HepG2 (cell line): ENCODE measurements around the gene SDK2. TPM values are rescaled to one million over a fixed set of nuclear protein-coding genes. Genes with fewer than 3 reads are reported as not detected.

Experiments
- ATAC-seq: fragments of 200-7000 bp; cut with Tn5 transposase; 3 replicates; pipeline ENCODE4 v1.9.1; 2020; ENCODE audit warnings: mild to moderate bottlenecking, moderate library complexity
- BruUV-seq: library from RNA; stranded (reverse); fragments of 400-500 nt; replicated peaks from 2 replicates; lab custom pipeline; 2021; lab: Mats Ljungman, UMichigan
- CTCF ChIA-PET: fragments of 300-600 bp; formaldehyde crosslinking; extraction: SDS; loops from one replicate; lab custom pipeline; 2021; ENCODE audit warnings: low total read pairs, inconsistent platforms, low intra/inter-chr PET ratio; lab: Yijun Ruan, JAX
- POLR2A ChIA-PET: fragments of 350-600 bp; sonication (Branson Sonifier 250); formaldehyde crosslinking; loops from one replicate; lab custom pipeline; 2020; ENCODE audit warnings: antibody characterized with exemption, inconsistent platforms; lab: Yijun Ruan, JAX
- DNase-seq: peaks from one replicate; pipeline ENCODE4 v3.0.0-alpha.2; 2015; ENCODE audit warnings: low spot score
- FAIRE-seq: peaks from 3 replicates; lab custom pipeline; 2011; peaks lifted over from hg19 to GRCh38; lab: Jason Lieb, UNC
- H2AFZ ChIP-seq: one replicate; pipeline ENCODE4 v1.6.1; 2011; ENCODE audit warnings: low read length, inconsistent platforms
- H3K27ac ChIP-seq: fragments of 300-600 bp; 3 replicates; pipeline ENCODE4 v1.8.0; 2011; ENCODE audit warnings: mixed run types, mild to moderate bottlenecking, mixed read lengths, low read length, inconsistent platforms; ENCODE audit not compliant: insufficient read depth; ENCODE audit errors: extremely low read length
- H3K27me3 ChIP-seq, 2 experiments: fragments of 200-600 bp in 1 of 2; 2 replicates in 1 of 2; 3 replicates in 1 of 2; pipeline versions ENCODE4 v1.6.0 to v1.8.0; 2011; ENCODE audit warnings: low read length in 2 of 2, mild to moderate bottlenecking in 2 of 2, moderate library complexity in 2 of 2, inconsistent platforms in 1 of 2; ENCODE audit not compliant: insufficient read depth in 2 of 2, control insufficient read depth in 1 of 2
- H3K36me3 ChIP-seq, 2 experiments: fragments of 200-600 bp in 1 of 2; replicated peaks in 1 of 2; 2 replicates in 1 of 2; 3 replicates in 1 of 2; pipeline versions ENCODE4 v1.5.1 to v1.8.0; 2011; ENCODE audit warnings: low read length in 2 of 2, inconsistent platforms in 1 of 2; ENCODE audit not compliant: insufficient read depth in 2 of 2, control insufficient read depth in 1 of 2
- H3K4me1 ChIP-seq: 2 replicates; pipeline ENCODE4 v1.5.1; 2012; ENCODE audit warnings: low read length, inconsistent platforms; ENCODE audit not compliant: insufficient read depth
- H3K4me2 ChIP-seq: 2 replicates; pipeline ENCODE4 v1.6.0; 2011; ENCODE audit warnings: low read depth, low read length, inconsistent platforms
- H3K4me3 ChIP-seq, 3 experiments: fragments of 200-600 bp in 1 of 3; sonication (generic), shearing (Covaris generic) in 1 of 3; replicated peaks in 1 of 3; 2 replicates each; pipeline ENCODE4 v1.5.1; 2011 to 2016; ENCODE audit warnings: low read length in 3 of 3, inconsistent platforms in 2 of 3, low read depth in 2 of 3, mild to moderate bottlenecking in 2 of 3, control low read depth in 1 of 3, mixed read lengths in 1 of 3; ENCODE audit not compliant: insufficient read depth in 1 of 3
- H3K79me2 ChIP-seq: one replicate; pipeline ENCODE4 v1.6.1; 2011; ENCODE audit warnings: low read length, inconsistent platforms; ENCODE audit not compliant: insufficient read depth
- H3K9ac ChIP-seq: 2 replicates; pipeline ENCODE4 v1.6.0; 2011; ENCODE audit warnings: mild to moderate bottlenecking, low read depth, low read length, inconsistent platforms; ENCODE audit not compliant: insufficient read depth
- H3K9me3 ChIP-seq: 2 replicates; pipeline ENCODE4 v1.5.1; 2012; ENCODE audit warnings: mild to moderate bottlenecking, low read length
- H4K20me1 ChIP-seq: 2 replicates; pipeline ENCODE4 v1.6.0; 2011; ENCODE audit warnings: inconsistent platforms, mild to moderate bottlenecking, low read length, moderate library complexity; ENCODE audit not compliant: insufficient read depth
- ATF1 ChIP-seq: IDR thresholded peaks from 2 replicates; pipeline ENCODE4 v1.6.1; 2016; ENCODE audit warnings: mild to moderate bottlenecking, control low read depth
- CCAR2 ChIP-seq: fragments of 200-400 bp; formaldehyde crosslinking; optimal IDR thresholded peaks from 2 replicates; pipeline ENCODE3; 2018; ENCODE audit warnings: low read depth, mild to moderate bottlenecking, low read length, moderate library complexity
- DR1 ChIP-seq: sonication (generic); formaldehyde crosslinking; IDR thresholded peaks from 2 replicates; pipeline ENCODE4 v1.8.0; 2021; ENCODE audit warnings: mild to moderate bottlenecking, missing genetic modification reagents, inconsistent platforms
- GLI4 ChIP-seq: sonication (generic); formaldehyde crosslinking; IDR thresholded peaks from 2 replicates; pipeline ENCODE4 v1.5.1; 2020; ENCODE audit warnings: missing genetic modification reagents, mild to moderate bottlenecking, moderate library complexity, borderline replicate concordance
- GTF2F1 ChIP-seq: fragments of 150-350 bp; IDR thresholded peaks from 2 replicates; pipeline ENCODE4 v1.6.1; 2014; ENCODE audit warnings: low read length
- HIVEP1 ChIP-seq: sonication (generic); formaldehyde crosslinking; IDR thresholded peaks from 2 replicates; pipeline ENCODE4 v1.4.0; 2020; ENCODE audit warnings: mild to moderate bottlenecking, missing genetic modification reagents
- IRF2 ChIP-seq: IDR thresholded peaks from 2 replicates; pipeline ENCODE4 v1.6.1; 2018; ENCODE audit warnings: missing genetic modification reagents, missing compliant biosample characterization
- NR2F2 ChIP-seq: IDR thresholded peaks from 2 replicates; pipeline ENCODE4 v1.6.1; 2012; ENCODE audit warnings: low read depth, inconsistent platforms, borderline replicate concordance
- SNAI1 ChIP-seq: sonication (generic); formaldehyde crosslinking; IDR thresholded peaks from 2 replicates; pipeline ENCODE4 v1.5.0; 2020; ENCODE audit warnings: mild to moderate bottlenecking, missing genetic modification reagents, borderline replicate concordance
- SOX5 ChIP-seq: IDR thresholded peaks from 2 replicates; pipeline ENCODE4 v1.6.1; 2016; ENCODE audit warnings: borderline replicate concordance
- WGBS: methylation state at CpG from one replicate; pipeline ENCODE4 v1.1.6; 2017; ENCODE audit warnings: low lambda C conversion rate; 5-methylcytosine and 5-hydroxymethylcytosine counted together
- in situ Hi-C: cut with HindIII; loops from 2 replicates; pipeline ENCODE4 v1.10.0; 2017; ENCODE audit warnings: low pct_unique_long_range_greater_than_20kb; ENCODE audit not compliant: extremely low pct_ligation_motif_present
- intact Hi-C: fragments of 100-400 bp; cut with micrococcal nuclease; formaldehyde crosslinking; loops from one replicate; pipeline ENCODE4 v1.10.0; 2022; ENCODE audit not compliant: unreplicated experiment
- polyA plus RNA-seq, 8 experiments: library from polyadenylated mRNA; depleted of rRNA in 3 of 8; stranded (reverse) in 7 of 8; unstranded in 1 of 8; fragments of >200 nt; fragmentation: Illumina TruSeq in 4 of 8; extraction: Trizol in 4 of 8; gene quantifications; 2 replicates each; pipeline versions ENCODE4 v1.2.1 to v1.2.3, GENCODE V29; 2011 to 2016; ENCODE audit warnings: low read depth in 4 of 8, missing spikeins in 1 of 8, mixed read lengths in 1 of 8; ENCODE audit not compliant: insufficient read depth in 1 of 8
- total RNA-seq, 5 experiments: library from RNA; depleted of rRNA; stranded (reverse); fragments of >200 nt; fragmentation: Illumina TruSeq; extraction: Trizol; gene quantifications; 2 replicates each; pipeline ENCODE4 v1.2.3, GENCODE V29; 2016; ENCODE audit warnings: low read depth in 1 of 5
- TF ChIP-seq, protein P1 (sequence below): sonication (generic); formaldehyde crosslinking; conservative IDR thresholded peaks from 2 replicates; pipeline ENCODE4 v1.4.0; 2020; ENCODE audit warnings: missing genetic modification reagents

The SDK2 gene
- total and polyA plus RNA-seq, 2 of the 13 experiments (the other 11 are each of a cell fraction or from before 2014, with no cell fraction given) = not detected

DNA sequence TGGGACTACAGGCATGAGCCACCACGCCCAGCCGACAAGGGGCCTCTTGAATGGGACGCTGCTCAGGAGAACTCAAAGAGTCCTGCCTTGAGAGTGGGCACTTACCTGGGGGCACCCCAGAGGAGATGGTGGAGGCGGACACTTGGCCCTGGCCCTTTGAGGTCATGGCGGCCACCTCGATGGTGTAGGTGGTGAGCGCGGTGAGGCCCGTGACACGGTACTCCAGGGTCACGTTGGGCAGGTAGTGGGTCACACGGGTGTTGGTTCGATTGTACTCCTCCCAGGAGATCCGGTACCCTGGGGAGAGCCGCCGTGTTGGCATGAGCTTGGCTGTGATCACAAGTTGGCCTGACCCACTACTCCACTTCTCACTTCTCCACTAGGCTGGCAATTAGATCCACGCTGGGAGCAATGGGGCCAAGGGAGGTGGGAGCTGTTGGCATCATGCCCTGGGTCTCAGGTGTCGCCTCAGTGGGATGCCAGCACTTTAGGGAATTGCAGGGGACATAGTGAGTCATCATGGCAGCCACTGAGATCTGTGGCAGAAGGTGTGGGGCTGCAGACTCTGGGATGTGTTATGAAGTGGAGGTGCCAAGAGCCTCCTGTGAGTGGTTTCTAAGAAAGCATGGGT, 243.2 kb downstream of the SDK2 start:
- no peaks in the 10 kb centered on the region for H3K79me2 ChIP-seq
- H3K36me3 ChIP-seq = no peaks in the 10 kb centered on the region
- FAIRE-seq (no peak), ATAC-seq (no peak), DNase-seq (no peak)
- no peak overlapping the region for H3K4me2 ChIP-seq
- in situ Hi-C loops (no loop called here), intact Hi-C loops (no loop called here)
- POLR2A ChIA-PET = no interaction called here
- no peaks in the 10 kb centered on the region for H3K9me3 ChIP-seq
- WGBS = 38% methylated on average over 9 of the region's 18 CpGs
- H3K27me3 ChIP-seq = peaks cover 11 to 47% of the 10 kb centered on the region in 2 experiments; a peak in 4 of 5 replicates
- 0 out of 2 replicates have a peak, but pooled peaks cover 8% of the 10 kb centered on the region for H3K4me1 ChIP-seq
- no peak overlapping the region for H2AFZ ChIP-seq
- CTCF ChIA-PET = no interaction called here
- BruUV-seq = no TSS peak
- no peaks in the 10 kb centered on the region for H4K20me1 ChIP-seq
- TF ChIP-seq SNAI1 (CRISPR knock-in tag) (no peak), HIVEP1 (CRISPR knock-in tag) (no peak), GLI4 (CRISPR knock-in tag) (no peak), IRF2 (CRISPR knock-in tag) (no peak)
- H3K4me3 ChIP-seq = no peak overlapping the region
- H3K9ac ChIP-seq = no peak overlapping the region
- H3K27ac ChIP-seq = no peak overlapping the region

DNA sequence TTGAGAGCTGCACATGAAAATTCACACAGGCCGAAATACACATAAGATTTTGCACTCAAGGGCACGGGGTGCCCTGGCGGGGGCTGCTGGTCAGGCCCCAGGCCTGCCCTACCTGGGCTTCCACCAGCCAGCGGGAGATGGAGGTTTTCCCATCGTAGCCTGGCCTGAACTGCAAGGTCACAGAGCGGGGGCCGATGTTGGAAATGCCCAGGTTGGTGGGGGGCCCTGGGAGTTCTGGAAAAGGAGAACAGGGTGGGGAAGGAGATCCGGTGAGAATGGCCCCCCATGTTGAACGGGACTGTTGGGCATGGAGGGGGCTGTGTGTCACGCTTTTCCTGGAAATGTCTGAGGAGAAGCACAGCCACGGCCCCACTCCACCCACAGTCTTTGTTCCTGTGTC, 245.2 kb downstream of the SDK2 start:
- CTCF ChIA-PET = no interaction called here
- in situ Hi-C loops = loop anchor here (25.0 kb wide), 1 partner anchor 437 kb away; no protein-coding TSS in a partner anchor

More for the DNA sequence above, 245.2 kb downstream of the SDK2 start:
- 21% methylated on average over 11 of the region's 11 CpGs for WGBS
- POLR2A ChIA-PET = no interaction called here
- Histone ChIP-seq H3K9ac (no peak overlapping the region), H3K36me3 (no peaks in the 10 kb centered on the region), H3K4me1 (0 out of 2 replicates have a peak, but pooled peaks cover 8% of the 10 kb centered on the region), H3K27ac (no peak overlapping the region), H2AFZ (no peak overlapping the region), H4K20me1 (no peaks in the 10 kb centered on the region), H3K79me2 (no peaks in the 10 kb centered on the region), H3K27me3 (peaks cover 18 to 63% of the 10 kb centered on the region in 2 experiments; a peak in 4 of 5 replicates), H3K4me2 (no peak overlapping the region), H3K4me3 (no peak overlapping the region), H3K9me3 (no peaks in the 10 kb centered on the region)
- DNase-seq (no peak), ATAC-seq (no peak), FAIRE-seq (no peak)
- BruUV-seq = no TSS peak
- intact Hi-C loops = no loop called here
- TF ChIP-seq, protein P1, sequence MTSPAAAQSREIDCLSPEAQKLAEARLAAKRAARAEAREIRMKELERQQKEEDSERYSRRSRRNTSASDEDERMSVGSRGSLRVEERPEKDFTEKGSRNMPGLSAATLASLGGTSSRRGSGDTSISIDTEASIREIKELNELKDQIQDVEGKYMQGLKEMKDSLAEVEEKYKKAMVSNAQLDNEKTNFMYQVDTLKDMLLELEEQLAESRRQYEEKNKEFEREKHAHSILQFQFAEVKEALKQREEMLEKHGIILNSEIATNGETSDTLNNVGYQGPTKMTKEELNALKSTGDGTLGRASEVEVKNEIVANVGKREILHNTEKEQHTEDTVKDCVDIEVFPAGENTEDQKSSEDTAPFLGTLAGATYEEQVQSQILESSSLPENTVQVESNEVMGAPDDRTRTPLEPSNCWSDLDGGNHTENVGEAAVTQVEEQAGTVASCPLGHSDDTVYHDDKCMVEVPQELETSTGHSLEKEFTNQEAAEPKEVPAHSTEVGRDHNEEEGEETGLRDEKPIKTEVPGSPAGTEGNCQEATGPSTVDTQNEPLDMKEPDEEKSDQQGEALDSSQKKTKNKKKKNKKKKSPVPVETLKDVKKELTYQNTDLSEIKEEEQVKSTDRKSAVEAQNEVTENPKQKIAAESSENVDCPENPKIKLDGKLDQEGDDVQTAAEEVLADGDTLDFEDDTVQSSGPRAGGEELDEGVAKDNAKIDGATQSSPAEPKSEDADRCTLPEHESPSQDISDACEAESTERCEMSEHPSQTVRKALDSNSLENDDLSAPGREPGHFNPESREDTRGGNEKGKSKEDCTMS = no peak
- TF ChIP-seq GTF2F1 (no peak), CCAR2 (no peak), SOX5 (CRISPR knock-in tag) (no peak), DR1 (CRISPR knock-in tag) (no peak), ATF1 (CRISPR knock-in tag) (no peak), NR2F2 (no peak)
